Fibroblast of pulmonary artery (primary cell): ENCODE results near the gene ANKRD23.

Experiments used
- DNase-seq: peaks from one replicate; pipeline ENCODE4 v3.0.0-alpha.2; 2010; ENCODE audit warnings: low read depth
- H3K4me3 ChIP-seq: replicated peaks from 2 replicates; pipeline ENCODE4 v1.5.1; 2011; ENCODE audit warnings: low read depth, mild to moderate bottlenecking, control low read depth, low read length, moderate library complexity
- CTCF ChIP-seq: IDR thresholded peaks from 2 replicates; pipeline ENCODE4 v1.5.1; 2011; ENCODE audit warnings: mild to moderate bottlenecking, control low read depth, low read length, inconsistent platforms; ENCODE audit errors: missing control alignments

The ANKRD23 gene

GRCh38 chr2:96877042-96877451 is 33.2 kb upstream of the ANKRD23 start:
- no peak for DNase-seq
- TF ChIP-seq CTCF, result no peak
- H3K4me3 ChIP-seq, result no peak overlapping the region

GRCh38 chr2:96876269-96877041 is 32.6 kb upstream of the ANKRD23 start:
- no peak overlapping the region for H3K4me3 ChIP-seq
- no peak for DNase-seq
- no peak for TF ChIP-seq CTCF

- DNase-seq, result no peak
- H3K4me3 ChIP-seq, result no peak overlapping the region
- TF ChIP-seq CTCF, result no peak
Observed at GRCh38 chr2:96875498-96876268, 31.9 kb upstream of the ANKRD23 start.

- no peak overlapping the region for H3K4me3 ChIP-seq
- no peak for DNase-seq
- no peak for TF ChIP-seq CTCF
Observed at GRCh38 chr2:96874198-96874831, 30.5 kb upstream of the ANKRD23 start.

GRCh38 chr2:96873651-96874096 is 29.9 kb upstream of the ANKRD23 start:
- no peak overlapping the region for H3K4me3 ChIP-seq
- no peak for DNase-seq
- no peak for TF ChIP-seq CTCF

- DNase-seq, result peak; percentile 53
- H3K4me3 ChIP-seq, result no peak overlapping the region
- no peak for TF ChIP-seq CTCF
Observed at GRCh38 chr2:96872591-96873349, 28.9 kb upstream of the ANKRD23 start.
